Stomach (tissue), 9 donors: Measurements from ENCODE around the gene VEGFA. TPM values are rescaled to one million over a fixed set of nuclear protein-coding genes. Genes with fewer than 3 reads are reported as not detected.

Experiments used
- DNase-seq, 2 donors: peaks; one replicate each; pipeline versions ENCODE4 v3.0.0 to v3.0.0-alpha.2; 2013 to 2019
- H3K27ac ChIP-seq, 5 donors: fragments of 200-600 bp in 4 of 5; sonication (generic) in 4 of 5; one replicate each; pipeline ENCODE4 v1.5.1; 2013 to 2019; ENCODE audit warnings: mild to moderate bottlenecking in 1 of 5, moderate library complexity in 1 of 5
- H3K27me3 ChIP-seq, 3 donors: fragments of 200-600 bp; sonication (generic); one replicate each; pipeline ENCODE4 v1.5.1; 2017 to 2019; ENCODE audit warnings: mixed run types in 1 of 3
- H3K36me3 ChIP-seq, 4 donors: fragments of 200-600 bp; sonication (generic); 1 replicate in 3 of 4; 2 replicates in 1 of 4; pipeline ENCODE4 v1.5.1; 2016 to 2019
- H3K4me1 ChIP-seq, 4 donors: fragments of 200-600 bp; sonication (generic); one replicate each; pipeline ENCODE4 v1.5.1; 2016 to 2019
- H3K4me3 ChIP-seq, 4 donors: fragments of 200-600 bp; sonication (generic) in 3 of 4; one replicate each; pipeline ENCODE4 v1.5.1; 2016 to 2019; ENCODE audit warnings: mild to moderate bottlenecking in 1 of 4
- H3K9me3 ChIP-seq, 4 donors: fragments of 200-600 bp; sonication (generic); one replicate each; pipeline ENCODE4 v1.5.1; 2016 to 2019
- EP300 ChIP-seq: sonication (generic); formaldehyde crosslinking; IDR thresholded peaks from one replicate; pipeline ENCODE4 v1.6.1; 2017; ENCODE audit warnings: antibody characterized with exemption
- POLR2A ChIP-seq, 4 donors: fragments of 450-650 bp; IDR thresholded peaks; one replicate each; pipeline ENCODE4 v1.6.1; 2016; ENCODE audit warnings: antibody characterized with exemption in 4 of 4, control low read depth in 2 of 4, mild to moderate bottlenecking in 1 of 4, moderate library complexity in 1 of 4
- POLR2AphosphoS5 ChIP-seq, 3 donors: sonication (generic); formaldehyde crosslinking; IDR thresholded peaks; one replicate each; pipeline ENCODE4 v1.6.1; 2016; ENCODE audit warnings: antibody characterized with exemption in 3 of 3
- WGBS, 5 donors: extraction: QIAGEN DNeasy Blood & Tissue Kit in 3 of 5; methylation state at CpG; one replicate each; pipeline versions ENCODE4 v1.1.5 to v1.1.7; 2013 to 2018; 5-methylcytosine and 5-hydroxymethylcytosine counted together
- intact Hi-C: fragments of 100-400 bp; cut with DNase I; formaldehyde crosslinking; loops from one replicate; pipeline ENCODE4 v1.15.1; 2023; ENCODE audit warnings: low total_unique reads
- polyA plus RNA-seq, 3 donors: library from polyadenylated mRNA; stranded (reverse); fragments of 200-250 nt; gene quantifications; one replicate each; pipeline ENCODE4 v1.2.3, GENCODE V29; 2013
- total RNA-seq, 5 donors: library from RNA; depleted of rRNA; stranded (reverse); fragments of >200 nt; gene quantifications; one replicate each; pipeline versions ENCODE4 v1.1.0 to v1.2.3, GENCODE V29; 2014 to 2016
- TF ChIP-seq, protein P1 (sequence below), 7 experiments: fragments of 450-650 bp in 4 of 7; fragments of 200-600 bp in 3 of 7; sonication (generic) in 3 of 7; IDR thresholded peaks; one replicate each; pipeline ENCODE4 v1.5.1; 2016 to 2019; ENCODE audit warnings: antibody characterized with exemption in 7 of 7, control low read depth in 2 of 7, mild to moderate bottlenecking in 1 of 7
- donor health status: healthy with polysubstance abuse.
- donor health status: Bipolar disorder and iron deficiency.
- donor health status: healthy.

VEGFA gene
- total and polyA plus RNA-seq, 8 donors: 28.6 to 438 (median 235) TPM

DNA sequence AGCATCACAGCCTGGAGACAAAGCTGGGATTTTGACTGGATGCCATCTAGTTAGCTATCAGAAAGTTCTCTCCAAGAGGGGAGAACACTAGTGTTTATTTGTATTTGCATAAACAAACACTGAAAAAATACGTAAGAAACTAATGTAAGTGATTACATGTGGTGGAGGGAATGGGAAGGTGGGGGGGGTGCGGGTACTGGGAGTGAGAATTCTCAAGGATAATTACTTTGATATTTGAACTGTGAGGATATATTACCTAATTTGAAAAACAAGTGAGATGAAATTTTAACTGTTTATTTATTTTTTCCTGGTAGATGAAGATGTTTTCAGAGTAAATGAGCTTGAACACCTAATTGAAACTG lies 54.7 kb downstream of the VEGFA start:
- peaks cover 22 to 43% (median 35%) of the 10 kb centered on the region in 4 donors for H3K4me1 ChIP-seq
- H3K36me3 ChIP-seq: no peaks in the 10 kb centered on the region
- intact Hi-C loops: no loop called here
- TF ChIP-seq EP300: no peak
- TF ChIP-seq, protein P1, sequence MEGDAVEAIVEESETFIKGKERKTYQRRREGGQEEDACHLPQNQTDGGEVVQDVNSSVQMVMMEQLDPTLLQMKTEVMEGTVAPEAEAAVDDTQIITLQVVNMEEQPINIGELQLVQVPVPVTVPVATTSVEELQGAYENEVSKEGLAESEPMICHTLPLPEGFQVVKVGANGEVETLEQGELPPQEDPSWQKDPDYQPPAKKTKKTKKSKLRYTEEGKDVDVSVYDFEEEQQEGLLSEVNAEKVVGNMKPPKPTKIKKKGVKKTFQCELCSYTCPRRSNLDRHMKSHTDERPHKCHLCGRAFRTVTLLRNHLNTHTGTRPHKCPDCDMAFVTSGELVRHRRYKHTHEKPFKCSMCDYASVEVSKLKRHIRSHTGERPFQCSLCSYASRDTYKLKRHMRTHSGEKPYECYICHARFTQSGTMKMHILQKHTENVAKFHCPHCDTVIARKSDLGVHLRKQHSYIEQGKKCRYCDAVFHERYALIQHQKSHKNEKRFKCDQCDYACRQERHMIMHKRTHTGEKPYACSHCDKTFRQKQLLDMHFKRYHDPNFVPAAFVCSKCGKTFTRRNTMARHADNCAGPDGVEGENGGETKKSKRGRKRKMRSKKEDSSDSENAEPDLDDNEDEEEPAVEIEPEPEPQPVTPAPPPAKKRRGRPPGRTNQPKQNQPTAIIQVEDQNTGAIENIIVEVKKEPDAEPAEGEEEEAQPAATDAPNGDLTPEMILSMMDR (IDR thresholded peaks at IDR 0.05): no peak
- TF ChIP-seq POLR2A (IDR thresholded peaks at IDR 0.05): no peak
- TF ChIP-seq POLR2AphosphoS5 (IDR thresholded peaks at IDR 0.05): no peak
- H3K27ac ChIP-seq: peak overlapping the region; percentile 69 to 83 (median 75)
- no peaks in the 10 kb centered on the region for H3K27me3 ChIP-seq
- WGBS, 5 donors: 21 to 37% (median 26%) methylated on average over 2 of the region's 2 CpGs
- no peak overlapping the region for H3K4me3 ChIP-seq
- no peaks in the 10 kb centered on the region for H3K9me3 ChIP-seq
- DNase-seq: no peak

GRCh38 chr6:43825187-43826115 lies 55.4 kb downstream of the VEGFA start:
- no peaks in the 10 kb centered on the region for H3K9me3 ChIP-seq
- TF ChIP-seq EP300 (no peak), POLR2AphosphoS5 (IDR thresholded peaks at IDR 0.05) (no peak), POLR2A (IDR thresholded peaks at IDR 0.05) (no peak)
- TF ChIP-seq, protein P1 (IDR thresholded peaks at IDR 0.05): no peak
- intact Hi-C loops: no loop called here
- no peak for DNase-seq
- no peak overlapping the region for H3K4me3 ChIP-seq
- peaks cover 22 to 43% (median 35%) of the 10 kb centered on the region in 4 donors for H3K4me1 ChIP-seq
- WGBS, 5 donors: 69 to 79% (median 74%) methylated on average over 16 of the region's 16 CpGs
- H3K27me3 ChIP-seq: no peaks in the 10 kb centered on the region
- H3K27ac ChIP-seq: peak overlapping the region; percentile 40 to 79 (median 71)
- no peaks in the 10 kb centered on the region for H3K36me3 ChIP-seq

- Histone ChIP-seq H3K27me3 (no peaks in the 10 kb centered on the region), H3K27ac (no peak overlapping the region), H3K36me3 (no peaks in the 10 kb centered on the region), H3K9me3 (no peaks in the 10 kb centered on the region), H3K4me1 (peaks cover 22 to 50% (median 37%) of the 10 kb centered on the region in 4 donors), H3K4me3 (no peak overlapping the region)
- 68 to 77% (median 74%) methylated on average over 4 of the region's 4 CpGs for WGBS, 5 donors
- TF ChIP-seq POLR2A (IDR thresholded peaks at IDR 0.05) (no peak), POLR2AphosphoS5 (IDR thresholded peaks at IDR 0.05) (no peak), EP300 (no peak)
- TF ChIP-seq, protein P1 (IDR thresholded peaks at IDR 0.05): no peak
- intact Hi-C loops: no loop called here
- DNase-seq: no peak
Observed at GRCh38 chr6:43826730-43827129, 56.7 kb downstream of the VEGFA start.

DNA sequence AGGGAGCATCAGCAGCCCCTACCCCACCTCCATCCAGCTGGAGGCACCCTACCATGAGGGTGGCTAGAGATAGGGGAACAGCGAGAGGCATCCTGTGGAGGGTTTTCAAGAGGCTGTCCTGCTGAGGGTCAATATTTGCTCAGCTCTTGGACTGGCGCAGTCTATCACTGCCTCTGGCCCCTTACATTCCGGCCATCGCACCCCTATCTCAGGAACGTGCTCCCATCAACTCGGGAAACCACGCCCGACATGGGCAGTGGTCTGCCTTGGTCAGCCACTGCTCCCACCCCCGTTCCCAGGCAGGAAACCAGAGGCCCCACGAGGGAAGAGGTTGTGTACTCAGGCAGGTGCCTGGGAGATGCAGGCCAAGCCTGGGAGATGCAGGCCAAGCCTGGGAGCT lies 57.9 kb downstream of the VEGFA start:
- no peak overlapping the region for H3K4me3 ChIP-seq
- H3K27ac ChIP-seq: no peak overlapping the region
- DNase-seq: no peak
- H3K9me3 ChIP-seq: no peaks in the 10 kb centered on the region
- intact Hi-C loops: no loop called here
- WGBS, 5 donors: 24 to 65% (median 46%) methylated on average over 10 of the region's 10 CpGs
- peaks cover 22 to 61% (median 34%) of the 10 kb centered on the region in 4 donors for H3K4me1 ChIP-seq
- H3K36me3 ChIP-seq: no peaks in the 10 kb centered on the region
- no peaks in the 10 kb centered on the region for H3K27me3 ChIP-seq
- TF ChIP-seq POLR2AphosphoS5 (IDR thresholded peaks at IDR 0.05) (no peak), POLR2A (IDR thresholded peaks at IDR 0.05) (no peak), EP300 (no peak)
- TF ChIP-seq, protein P1 (IDR thresholded peaks at IDR 0.05): no peak
